GM12878 (cell line): ENCODE measurements around the gene SLC35A2. TPM values are rescaled to one million over a fixed set of nuclear protein-coding genes. Genes with fewer than 3 reads are reported as not detected.
A peak's percentile ranks its signal among the peaks of the same experiment; 100 is the strongest.

Experiments
- ASH2L ChIP-seq: fragments of 300-600, 200-600 bp; sonication (generic); IDR thresholded peaks from 2 replicates; pipeline ENCODE4 v1.6.1; 2017; ENCODE audit warnings: low read depth, mild to moderate bottlenecking, borderline replicate concordance
- BCL11A ChIP-seq: IDR thresholded peaks from 2 replicates; pipeline ENCODE4 v1.6.1; 2011; ENCODE audit warnings: low read depth, low read length
- CHD4 ChIP-seq: fragments of 200-600 bp; sonication (generic); IDR thresholded peaks from 2 replicates; pipeline ENCODE4 v1.6.1; 2016; ENCODE audit warnings: mild to moderate bottlenecking
- CUX1 ChIP-seq: IDR thresholded peaks from 2 replicates; pipeline ENCODE4 v1.6.1; 2012; ENCODE audit warnings: improper control_type of control experiment, low read depth, low read length; ENCODE audit not compliant: insufficient replicate concordance
- FOXK2 ChIP-seq: fragments of 450-650 bp; IDR thresholded peaks from 2 replicates; pipeline ENCODE4 v1.6.1; 2017; ENCODE audit warnings: mild to moderate bottlenecking, moderate library complexity
- FOXM1 ChIP-seq: IDR thresholded peaks from 2 replicates; pipeline ENCODE4 v1.6.1; 2012; ENCODE audit warnings: low read depth, mild to moderate bottlenecking, inconsistent platforms, low read length, moderate library complexity
- HDAC2 ChIP-seq: fragments of 200-600 bp; sonication (generic); IDR thresholded peaks from 2 replicates; pipeline ENCODE4 v1.6.1; 2017
- MTA2 ChIP-seq: fragments of 450-650 bp; IDR thresholded peaks from 2 replicates; pipeline ENCODE4 v1.6.1; 2016; ENCODE audit warnings: low read depth, mild to moderate bottlenecking, moderate library complexity
- MTA3 ChIP-seq: IDR thresholded peaks from 2 replicates; pipeline ENCODE4 v1.6.1; 2012; ENCODE audit warnings: low read length, inconsistent platforms, borderline replicate concordance
- MYB ChIP-seq: fragments of 150-350 bp; IDR thresholded peaks from 2 replicates; pipeline ENCODE4 v1.6.1; 2014; ENCODE audit warnings: mild to moderate bottlenecking, low read depth, low read length, borderline replicate concordance
- PBX3 ChIP-seq: IDR thresholded peaks from 2 replicates; pipeline ENCODE4 v1.6.1; 2011; ENCODE audit warnings: mild to moderate bottlenecking, low read depth, low read length, moderate library complexity; ENCODE audit not compliant: insufficient replicate concordance
- RELA ChIP-seq: fragments of 450-650 bp; IDR thresholded peaks from 2 replicates; pipeline ENCODE4 v1.8.0; 2014; ENCODE audit warnings: borderline replicate concordance; ENCODE audit not compliant: partially characterized antibody
- SP1 ChIP-seq: IDR thresholded peaks from one replicate; pipeline ENCODE4 v1.6.1; 2011; ENCODE audit warnings: low read depth, low read length
- SREBF2 ChIP-seq: IDR thresholded peaks from 2 replicates; pipeline ENCODE4 v1.6.1; 2012; ENCODE audit warnings: mild to moderate bottlenecking, low read length
- TCF12 ChIP-seq: IDR thresholded peaks from 2 replicates; pipeline ENCODE4 v1.6.1; 2011; ENCODE audit warnings: low read depth, mild to moderate bottlenecking, low read length
- USF2 ChIP-seq: IDR thresholded peaks from 2 replicates; pipeline ENCODE4 v1.6.1; 2011; ENCODE audit warnings: low read depth, low read length, improper control_type of control experiment, borderline replicate concordance
- YBX1 ChIP-seq: fragments of 450-650 bp; IDR thresholded peaks from 2 replicates; pipeline ENCODE4 v1.6.1; 2016; ENCODE audit warnings: antibody characterized with exemption
- ZNF687 ChIP-seq: fragments of 450-650 bp; IDR thresholded peaks from 2 replicates; pipeline ENCODE4 v1.6.1; 2017; ENCODE audit warnings: mild to moderate bottlenecking, moderate library complexity
- ZZZ3 ChIP-seq: IDR thresholded peaks from 2 replicates; pipeline ENCODE4 v1.6.1; 2011; ENCODE audit warnings: low read depth; ENCODE audit not compliant: control insufficient read depth, insufficient read length
- polyA plus RNA-seq, 11 experiments: library from polyadenylated mRNA; depleted of rRNA in 4 of 11; unstranded in 6 of 11; stranded (reverse) in 5 of 11; fragments of >200 nt; fragmentation: Nextera tagmentation in 4 of 11; fragmentation: Illumina TruSeq in 1 of 11; extraction: Ambion mirVana in 4 of 11; extraction: Trizol in 1 of 11; gene quantifications; 1 replicate in 1 of 11; 2 replicates in 10 of 11; pipeline versions ENCODE4 v1.2.1 to v1.2.3, GENCODE V29; 2011 to 2016; ENCODE audit warnings: inconsistent platforms in 2 of 11, missing spikeins in 2 of 11, low read depth in 1 of 11
- total RNA-seq, 4 experiments: library from RNA; depleted of rRNA in 3 of 4; stranded (reverse); fragments of >200 nt in 3 of 4; fragmentation: Illumina TruSeq in 1 of 4; extraction: Trizol in 1 of 4; gene quantifications; 2 replicates each; pipeline versions ENCODE4 v1.2.1 to v1.2.3, GENCODE V29; 2013 to 2021

Gene SLC35A2
- total and polyA plus RNA-seq, 10 of the 15 experiments (the other 5 are each of a cell fraction or from before 2014, with no cell fraction given): 2.1 to 27.4 (median 14.9) TPM

- TF ChIP-seq USF2: peak; percentile 63; the same call in 1 of the 2 replicates
- peak; percentile 56 for TF ChIP-seq ZNF687
- peak; percentile 50; the same call in 1 of the 2 replicates for TF ChIP-seq ASH2L
- TF ChIP-seq RELA: peak; percentile 89
- TF ChIP-seq HDAC2: no peak
- peak; percentile 88 for TF ChIP-seq MTA2
- no peak for TF ChIP-seq ZZZ3
- peak; percentile 62 for TF ChIP-seq BCL11A
- peak; percentile 90 for TF ChIP-seq TCF12
- no peak for TF ChIP-seq YBX1
- no peak; the same call in 1 of the 2 replicates for TF ChIP-seq MTA3
- peak; percentile 93 for TF ChIP-seq FOXK2
- peak; percentile 86 for TF ChIP-seq FOXM1
- TF ChIP-seq SREBF2: no peak
- TF ChIP-seq SP1: peak; percentile 83
- no peak for TF ChIP-seq MYB
- TF ChIP-seq CUX1: peak; percentile 58
- TF ChIP-seq PBX3: no peak
- no peak for TF ChIP-seq CHD4
Observed at GRCh38 chrX:48937054-48937907, 25.8 kb upstream of the SLC35A2 start (continued).
